GM12878 (cell line): ENCODE data around the gene COA3. TPM values are rescaled to one million over a fixed set of nuclear protein-coding genes. Genes with fewer than 3 reads are reported as not detected.

Experiments
- ATAC-seq: fragments of 200-7000 bp; cut with Tn5 transposase; 3 replicates; pipeline ENCODE4 v1.9.1; 2020; ENCODE audit warnings: mild to moderate bottlenecking, moderate library complexity
- BruUV-seq: library from RNA; stranded (reverse); fragments of 400-500 nt; replicated peaks from 2 replicates; lab custom pipeline; 2021; lab: Mats Ljungman, UMichigan
- CTCF ChIA-PET: fragments of 300-600 bp; sonication (Branson Sonifier 250); formaldehyde crosslinking; extraction: SDS; loops from one replicate; lab custom pipeline; 2021; ENCODE audit warnings: inconsistent platforms; lab: Yijun Ruan, JAX
- POLR2A ChIA-PET: fragments of 350-600 bp; formaldehyde crosslinking; extraction: SDS; loops from one replicate; lab custom pipeline; 2021; ENCODE audit warnings: inconsistent platforms; lab: Charles Lee
- RAD21 ChIA-PET: fragments of 300-600 bp; sonication (Branson Sonifier 250); formaldehyde crosslinking; loops from one replicate; lab custom pipeline; 2023; ENCODE audit warnings: antibody characterized with exemption; ENCODE audit not compliant: unreplicated experiment; lab: Charles Lee
- SMC1A ChIA-PET: fragments of 300-600 bp; sonication (Branson Sonifier 250); formaldehyde crosslinking; loops from one replicate; lab custom pipeline; 2023; ENCODE audit not compliant: unreplicated experiment, uncharacterized antibody; lab: Charles Lee
- DNase-seq: peaks from one replicate; pipeline ENCODE4 v3.0.0-alpha.2; 2011; ENCODE audit warnings: low read depth, low spot score
- FAIRE-seq: peaks from 3 replicates; lab custom pipeline; 2011; peaks lifted over from hg19 to GRCh38; lab: Jason Lieb, UNC
- H2AFZ ChIP-seq: 2 replicates; pipeline ENCODE4 v1.6.0; 2011; ENCODE audit warnings: low read depth, low read length, control low read depth; ENCODE audit not compliant: control insufficient read depth
- H3K27ac ChIP-seq: 2 replicates; pipeline ENCODE4 v1.5.1; 2011; ENCODE audit warnings: control low read depth; ENCODE audit not compliant: control insufficient read depth, insufficient read depth
- H3K27me3 ChIP-seq, 2 experiments: replicated peaks in 1 of 2; 2 replicates each; pipeline versions ENCODE4 v1.6.0 to v1.6.1; 2011; ENCODE audit warnings: low read length in 1 of 2; ENCODE audit not compliant: control insufficient read depth in 2 of 2, insufficient read depth in 2 of 2
- H3K36me3 ChIP-seq, 2 experiments: 2 replicates each; pipeline ENCODE4 v1.5.1; 2011; ENCODE audit warnings: low read length in 1 of 2; ENCODE audit not compliant: control insufficient read depth in 2 of 2, insufficient read depth in 2 of 2
- H3K4me1 ChIP-seq: 2 replicates; pipeline ENCODE4 v1.6.1; 2011; ENCODE audit warnings: mild to moderate bottlenecking, low read length, moderate library complexity, mixed read lengths; ENCODE audit not compliant: control insufficient read depth, insufficient read depth
- H3K4me2 ChIP-seq: 2 replicates; pipeline ENCODE4 v1.6.0; 2011; ENCODE audit warnings: control low read depth; ENCODE audit not compliant: control insufficient read depth, insufficient read depth
- H3K4me3 ChIP-seq: fragments of 200-600 bp; sonication (generic); 2 replicates; pipeline ENCODE4 v1.5.1; 2016
- H3K79me2 ChIP-seq: 2 replicates; pipeline ENCODE4 v1.6.0; 2011; ENCODE audit warnings: low read length; ENCODE audit not compliant: control insufficient read depth, insufficient read depth
- H3K9ac ChIP-seq: 2 replicates; pipeline ENCODE4 v1.8.0; 2011; ENCODE audit warnings: low read length, control low read depth, mixed read lengths; ENCODE audit not compliant: control insufficient read depth, insufficient read depth
- H3K9me3 ChIP-seq: replicated peaks from 3 replicates; pipeline ENCODE4 v1.5.1; 2011; ENCODE audit warnings: mild to moderate bottlenecking, low read length; ENCODE audit not compliant: control insufficient read depth, insufficient read depth
- H4K20me1 ChIP-seq: 2 replicates; pipeline ENCODE4 v1.6.0; 2011; ENCODE audit not compliant: control insufficient read depth, insufficient read depth
- ASH2L ChIP-seq: fragments of 300-600, 200-600 bp; sonication (generic); IDR thresholded peaks from 2 replicates; pipeline ENCODE4 v1.6.1; 2017; ENCODE audit warnings: low read depth, mild to moderate bottlenecking, borderline replicate concordance
- BCL3 ChIP-seq: IDR thresholded peaks from 2 replicates; pipeline ENCODE4 v1.6.1; 2011; ENCODE audit warnings: borderline replicate concordance, low read depth, mild to moderate bottlenecking, moderate library complexity, low read length; ENCODE audit not compliant: insufficient read depth, poor library complexity, severe bottlenecking
- CHD2 ChIP-seq: IDR thresholded peaks from 2 replicates; pipeline ENCODE4 v1.6.1; 2011; ENCODE audit warnings: low read depth, low read length, improper control_type of control experiment, borderline replicate concordance
- DPF2 ChIP-seq: fragments of 450-650 bp; IDR thresholded peaks from 2 replicates; pipeline ENCODE4 v1.6.1; 2017; ENCODE audit warnings: mild to moderate bottlenecking
- EZH2 ChIP-seq: IDR thresholded peaks from 2 replicates; pipeline ENCODE4 v1.6.1; 2012; ENCODE audit warnings: low read depth, mild to moderate bottlenecking, control low read depth, inconsistent platforms, low read length, borderline replicate concordance; ENCODE audit not compliant: control insufficient read depth
- FOXK2 ChIP-seq: fragments of 450-650 bp; IDR thresholded peaks from 2 replicates; pipeline ENCODE4 v1.6.1; 2017; ENCODE audit warnings: mild to moderate bottlenecking, moderate library complexity
- GATAD2B ChIP-seq: fragments of 450-650 bp; conservative IDR thresholded peaks from 2 replicates; pipeline ENCODE4 v1.6.1; 2017; ENCODE audit warnings: low read depth, mild to moderate bottlenecking, moderate library complexity
- IKZF1 ChIP-seq: fragments of 450-650 bp; conservative IDR thresholded peaks from 2 replicates; pipeline ENCODE4 v1.6.1; 2017; ENCODE audit warnings: antibody characterized with exemption, mild to moderate bottlenecking
- IKZF2 ChIP-seq, 2 experiments: fragments of 450-650 bp; IDR thresholded peaks; 2 replicates each; pipeline ENCODE4 v1.6.1; 2017; ENCODE audit warnings: mild to moderate bottlenecking in 2 of 2, moderate library complexity in 2 of 2
- MEF2B ChIP-seq: fragments of 450-650 bp; IDR thresholded peaks from 2 replicates; pipeline ENCODE4 v1.6.1; 2018; ENCODE audit warnings: mild to moderate bottlenecking, moderate library complexity; ENCODE audit not compliant: partially characterized antibody, poor library complexity, severe bottlenecking
- NBN ChIP-seq: fragments of 450-650 bp; IDR thresholded peaks from 2 replicates; pipeline ENCODE4 v1.6.1; 2016
- NFIC ChIP-seq: IDR thresholded peaks from 2 replicates; pipeline ENCODE4 v1.6.1; 2012; ENCODE audit warnings: low read depth, mild to moderate bottlenecking, inconsistent platforms, low read length, moderate library complexity
- NR2F1 ChIP-seq: fragments of 450-650 bp; conservative IDR thresholded peaks from 2 replicates; pipeline ENCODE4 v1.6.1; 2017; ENCODE audit warnings: mild to moderate bottlenecking
- NRF1 ChIP-seq: conservative IDR thresholded peaks from 2 replicates; pipeline ENCODE4 v1.6.1; 2011; ENCODE audit warnings: mild to moderate bottlenecking, low read depth, low read length, improper control_type of control experiment
- PML ChIP-seq: IDR thresholded peaks from 2 replicates; pipeline ENCODE4 v1.6.1; 2012; ENCODE audit warnings: low read length, inconsistent platforms
- RBBP5 ChIP-seq: fragments of 200-600 bp; sonication (generic); conservative IDR thresholded peaks from 2 replicates; pipeline ENCODE4 v1.6.1; 2016
- RFX5 ChIP-seq: IDR thresholded peaks from 2 replicates; pipeline ENCODE4 v1.6.1; 2011; ENCODE audit warnings: low read depth, low read length, improper control_type of control experiment
- SMC3 ChIP-seq: IDR thresholded peaks from 2 replicates; pipeline ENCODE4 v1.6.1; 2011; ENCODE audit warnings: low read length, improper control_type of control experiment, borderline replicate concordance
- ZBTB11 ChIP-seq: fragments of 450-650 bp; formaldehyde crosslinking; IDR thresholded peaks from 2 replicates; pipeline ENCODE4 v1.5.0; 2022; ENCODE audit warnings: mild to moderate bottlenecking, missing genetic modification characterization
- WGBS: methylation state at CpG from one replicate; pipeline ENCODE4 v1.1.6; 2016; ENCODE audit warnings: low lambda C conversion rate; ENCODE audit not compliant: insufficient replicate concordance, insufficient coverage; ENCODE audit errors: missing lambda C conversion rate; 5-methylcytosine and 5-hydroxymethylcytosine counted together
- in situ Hi-C: fragments of 300-500 bp; cut with MboI; formaldehyde crosslinking; loops from 9 replicates; pipeline ENCODE4 v1.14.3; 2018; ENCODE audit warnings: mixed read lengths
- intact Hi-C: fragments of 100-400 bp; cut with micrococcal nuclease; formaldehyde crosslinking; loops from one replicate; pipeline ENCODE4 v1.14.2; 2022; ENCODE audit not compliant: unreplicated experiment
- polyA plus RNA-seq, 11 experiments: library from polyadenylated mRNA; depleted of rRNA in 4 of 11; unstranded in 6 of 11; stranded (reverse) in 5 of 11; fragments of >200 nt; fragmentation: Nextera tagmentation in 4 of 11; fragmentation: Illumina TruSeq in 1 of 11; extraction: Ambion mirVana in 4 of 11; extraction: Trizol in 1 of 11; gene quantifications; 1 replicate in 1 of 11; 2 replicates in 10 of 11; pipeline versions ENCODE4 v1.2.1 to v1.2.3, GENCODE V29; 2011 to 2016; ENCODE audit warnings: inconsistent platforms in 2 of 11, missing spikeins in 2 of 11, low read depth in 1 of 11
- total RNA-seq, 4 experiments: library from RNA; depleted of rRNA in 3 of 4; stranded (reverse); fragments of >200 nt in 3 of 4; fragmentation: Illumina TruSeq in 1 of 4; extraction: Trizol in 1 of 4; gene quantifications; 2 replicates each; pipeline versions ENCODE4 v1.2.1 to v1.2.3, GENCODE V29; 2013 to 2021

The COA3 gene
- total and polyA plus RNA-seq, 10 of the 15 experiments (the other 5 are each of a cell fraction or from before 2014, with no cell fraction given): 45.2 to 161 (median 64.6) TPM

- Histone ChIP-seq H3K4me1 (peaks cover 5% of the 10 kb centered on the region; the same call in 1 of the 2 replicates), H3K9ac (peak within 1 kb of the TSS; percentile 90), H4K20me1 (no peaks in the 10 kb centered on the region), H2AFZ (peak within 1 kb of the TSS; percentile 96), H3K27ac (peak within 1 kb of the TSS; percentile 92), H3K79me2 (peaks cover 30% of the 10 kb centered on the region), H3K9me3 (no peaks in the 10 kb centered on the region; the same call in 2 of the 3 replicates), H3K36me3 (peaks cover 2 to 12% of the 10 kb centered on the region in 2 experiments; a peak in 3 of 4 replicates), H3K27me3 (no peaks in the 10 kb centered on the region), H3K4me2 (peak within 1 kb of the TSS; percentile 82), H3K4me3 (peak within 1 kb of the TSS; percentile 93)
- ATAC-seq (peak; percentile 95), FAIRE-seq (peak; percentile 84), DNase-seq (peak; percentile 59)
- intact Hi-C loops: no loop called here
- ChIA-PET POLR2A (interaction anchor here (0.5 to 3.1 kb wide), 6 partner anchors 10 to 295 kb away, joined by 3 to 25 read pairs (median 4); partner anchors contain the start of genes BECN1 and RPL27), RAD21 (interaction anchor here (0.6 to 1.8 kb wide), 5 partner anchors 9 to 285 kb away, joined by 3 to 5 read pairs (median 3); partner anchors contain the start of genes BECN1, PSMC3IP and RPL27), CTCF (interaction anchor here (0.7 to 6.8 kb wide), 9 partner anchors 10 to 651 kb away, joined by 3 to 81 read pairs (median 3); partner anchors contain the start of genes BECN1, DHX8, PSMC3IP and RAMP2), SMC1A (interaction anchor here (1.2 to 3.6 kb wide), 4 partner anchors 9 to 255 kb away, joined by 3 to 14 read pairs (median 7); partner anchors contain the start of genes BECN1 and RPL27)
- in situ Hi-C loops: no loop called here
- TSS peak; percentile 93 for BruUV-seq
- WGBS: under 1% methylated on average over 65 of the region's 71 CpGs
- peak; percentile 61 for TF ChIP-seq MEF2B
- TF ChIP-seq PML: peak; percentile 93
- TF ChIP-seq GATAD2B: peak; percentile 76
- no peak for TF ChIP-seq BCL3
- TF ChIP-seq FOXK2: peak; percentile 93
- TF ChIP-seq NRF1: peak; percentile 53
- TF ChIP-seq RBBP5: 0 out of 2 replicates have a peak, but pooled peaks have one; percentile 27
- TF ChIP-seq ZBTB11: peak; percentile 85
- TF ChIP-seq IKZF2 (IDR thresholded peaks at IDR 0.05): peak in 1 of 2 experiments; percentile 47; a peak in 1 of 4 replicates
- TF ChIP-seq NFIC: no peak
- TF ChIP-seq SMC3: 0 out of 2 replicates have a peak, but pooled peaks have one; percentile 11
- TF ChIP-seq DPF2: 0 out of 2 replicates have a peak, but pooled peaks have one; percentile 55
- TF ChIP-seq CHD2: 0 out of 2 replicates have a peak, but pooled peaks have one; percentile 24
- no peak; the same call in 1 of the 2 replicates for TF ChIP-seq RFX5
- peak; percentile 83 for TF ChIP-seq NR2F1
- TF ChIP-seq IKZF1: peak; percentile 93
- TF ChIP-seq ASH2L: peak; percentile 92
- TF ChIP-seq NBN: peak; percentile 99
- no peak for TF ChIP-seq EZH2
These were observed 34.6 kb upstream of the COA3 start, which contains the start of gene PSME3 for GRCh38 chr17:42832934-42833766. Gene PSME3 (plus strand): TSS chr17:42833397. CDS start chr17:42833632, 235 bp downstream.
